Hypothalamus (tissue), 51 donors: ENCODE measurements around the gene ZFHX3.
A peak's percentile ranks its signal among the peaks of the same experiment; 100 is the strongest.
"Not testable (repeated sequence)": the region's sequence is repeated elsewhere in the genome, so short reads cannot be mapped to it uniquely, and the experiment has no call there.

Source experiments
- DNase-seq, 51 donors: peaks; one replicate each; lab custom pipeline; 2025; lab: John Stamatoyannopoulos, UW

Gene ZFHX3, protein sequence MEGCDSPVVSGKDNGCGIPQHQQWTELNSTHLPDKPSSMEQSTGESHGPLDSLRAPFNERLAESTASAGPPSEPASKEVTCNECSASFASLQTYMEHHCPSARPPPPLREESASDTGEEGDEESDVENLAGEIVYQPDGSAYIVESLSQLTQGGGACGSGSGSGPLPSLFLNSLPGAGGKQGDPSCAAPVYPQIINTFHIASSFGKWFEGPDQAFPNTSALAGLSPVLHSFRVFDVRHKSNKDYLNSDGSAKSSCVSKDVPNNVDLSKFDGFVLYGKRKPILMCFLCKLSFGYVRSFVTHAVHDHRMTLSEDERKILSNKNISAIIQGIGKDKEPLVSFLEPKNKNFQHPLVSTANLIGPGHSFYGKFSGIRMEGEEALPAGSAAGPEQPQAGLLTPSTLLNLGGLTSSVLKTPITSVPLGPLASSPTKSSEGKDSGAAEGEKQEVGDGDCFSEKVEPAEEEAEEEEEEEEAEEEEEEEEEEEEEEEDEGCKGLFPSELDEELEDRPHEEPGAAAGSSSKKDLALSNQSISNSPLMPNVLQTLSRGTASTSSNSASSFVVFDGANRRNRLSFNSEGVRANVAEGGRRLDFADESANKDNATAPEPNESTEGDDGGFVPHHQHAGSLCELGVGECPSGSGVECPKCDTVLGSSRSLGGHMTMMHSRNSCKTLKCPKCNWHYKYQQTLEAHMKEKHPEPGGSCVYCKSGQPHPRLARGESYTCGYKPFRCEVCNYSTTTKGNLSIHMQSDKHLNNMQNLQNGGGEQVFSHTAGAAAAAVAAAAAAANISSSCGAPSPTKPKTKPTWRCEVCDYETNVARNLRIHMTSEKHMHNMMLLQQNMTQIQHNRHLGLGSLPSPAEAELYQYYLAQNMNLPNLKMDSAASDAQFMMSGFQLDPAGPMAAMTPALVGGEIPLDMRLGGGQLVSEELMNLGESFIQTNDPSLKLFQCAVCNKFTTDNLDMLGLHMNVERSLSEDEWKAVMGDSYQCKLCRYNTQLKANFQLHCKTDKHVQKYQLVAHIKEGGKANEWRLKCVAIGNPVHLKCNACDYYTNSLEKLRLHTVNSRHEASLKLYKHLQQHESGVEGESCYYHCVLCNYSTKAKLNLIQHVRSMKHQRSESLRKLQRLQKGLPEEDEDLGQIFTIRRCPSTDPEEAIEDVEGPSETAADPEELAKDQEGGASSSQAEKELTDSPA (N-terminal part only)

GRCh38 chr16:73047536-73048291 lies at the start of gene ZFHX3:
Gene ZFHX3, minus strand, starts transcription at chr16:73048128. Its CDS starts 87,983 bp downstream, at chr16:72960145.
- peak in 30 of 51 donors; percentile 20 to 74 (median 49) for DNase-seq

- DNase-seq = no peak
Measured at GRCh38 chr16:73096510-73096909, 48.6 kb upstream of the ZFHX3 start.

DNA sequence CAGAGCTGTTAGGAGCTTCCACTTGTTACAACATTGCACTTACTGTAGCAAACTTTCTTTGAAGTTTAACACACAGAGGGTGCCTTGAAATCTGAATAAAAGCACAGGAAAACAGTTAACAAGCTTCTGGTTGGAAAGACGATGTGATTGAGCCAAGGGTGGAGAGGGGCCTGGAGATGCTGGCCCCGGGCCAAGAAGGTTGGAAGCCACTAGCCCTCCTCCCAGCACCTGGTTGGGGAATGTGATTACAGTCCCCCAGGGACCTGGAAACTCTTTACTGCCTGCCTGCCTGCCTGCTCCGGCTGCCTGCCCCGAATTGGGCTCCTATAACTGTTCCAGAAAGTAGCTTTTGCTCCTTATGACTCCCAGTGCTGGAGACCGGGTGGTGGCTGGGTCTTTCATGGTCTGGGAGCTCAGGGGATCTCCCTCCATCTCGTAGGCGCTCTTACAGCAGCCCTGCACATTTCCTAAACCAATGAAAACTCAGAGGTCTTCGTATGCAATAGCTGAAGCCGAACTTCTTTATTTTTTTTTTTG lies 48.0 kb upstream of the ZFHX3 start:
- no peak for DNase-seq

- DNase-seq = no peak
Measured at GRCh38 chr16:73095142-73095820, 47.4 kb upstream of the ZFHX3 start.

- no peak for DNase-seq
Measured at GRCh38 chr16:73094371-73094770, 46.4 kb upstream of the ZFHX3 start.

DNA sequence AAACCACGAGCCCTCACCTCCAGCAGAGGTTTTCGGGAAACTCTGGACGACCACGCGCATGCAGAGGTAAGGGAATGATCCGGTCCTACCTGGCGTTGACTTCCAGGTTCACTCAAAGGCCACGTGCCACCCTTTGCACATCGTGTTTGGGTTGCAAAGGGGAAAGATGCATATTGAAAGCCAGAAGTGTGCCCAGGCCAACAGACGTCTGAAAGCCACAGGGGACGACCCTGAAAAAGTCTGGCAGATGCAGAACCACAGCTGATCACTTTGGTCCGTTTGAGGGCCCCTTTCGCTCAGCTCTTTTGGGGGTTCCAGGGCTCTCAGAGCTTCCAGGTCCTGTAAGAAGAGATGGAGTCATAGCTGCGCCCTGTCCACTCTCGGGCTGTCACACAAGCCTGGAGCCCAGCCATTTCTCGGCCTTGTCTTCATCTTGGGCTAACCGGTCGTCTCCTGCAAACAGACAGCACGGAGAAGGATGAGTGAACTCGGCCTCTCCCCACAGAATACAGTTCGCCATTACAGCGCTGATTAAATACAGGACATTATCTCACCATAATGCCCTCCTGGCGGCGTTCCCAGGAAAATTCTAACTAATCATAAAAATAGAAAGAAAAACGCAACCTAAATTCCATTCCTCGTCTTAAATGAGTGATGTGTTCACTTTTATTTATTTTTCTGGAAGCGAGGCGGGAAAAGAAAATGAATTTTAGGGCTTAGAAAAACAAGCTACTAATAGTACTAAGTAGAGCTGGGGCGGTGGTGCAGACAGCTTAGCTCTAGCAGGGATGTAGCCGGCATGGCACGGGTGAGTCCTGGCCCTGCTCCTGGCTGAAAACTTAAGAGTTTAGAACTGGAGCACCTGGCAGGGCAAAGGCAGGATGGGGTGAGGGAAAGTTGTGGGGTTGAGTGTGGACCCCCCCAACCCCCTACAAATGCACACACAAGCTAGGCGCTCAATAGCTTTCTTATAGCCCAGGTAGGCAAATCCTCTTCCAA lies 45.5 kb upstream of the ZFHX3 start:
- DNase-seq = no peak

DNA sequence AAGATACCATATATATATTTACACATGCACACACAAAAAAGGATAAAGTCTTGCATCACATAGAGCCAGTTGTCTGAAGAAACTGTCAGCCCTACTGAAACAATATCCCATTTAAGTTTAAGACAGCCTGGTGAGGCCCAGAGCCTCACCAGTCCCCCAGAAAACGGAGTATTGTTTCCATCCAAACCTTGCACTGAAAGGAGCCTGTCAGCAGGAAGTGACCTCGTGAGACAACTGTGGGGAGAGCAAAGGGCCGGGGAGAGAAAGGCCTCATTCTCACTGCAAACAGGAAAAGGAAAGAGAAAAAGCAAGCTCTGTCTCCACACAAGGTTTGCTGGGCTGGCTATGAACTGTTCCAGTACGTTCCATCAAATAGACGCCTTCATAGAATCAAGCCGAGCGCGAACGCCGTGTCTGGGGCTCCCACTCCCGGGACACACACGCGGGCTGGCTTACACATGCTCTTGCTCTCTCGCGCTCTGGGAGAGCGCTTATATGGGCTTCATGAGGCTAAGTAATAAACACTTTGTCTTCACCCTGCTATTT lies 44.4 kb upstream of the ZFHX3 start:
- DNase-seq = peak in 36 of 51 donors; percentile 2 to 64 (median 30)

GRCh38 chr16:73091174-73091573 lies 43.2 kb upstream of the ZFHX3 start:
- no peak for DNase-seq

GRCh38 chr16:73089420-73089819 lies 41.5 kb upstream of the ZFHX3 start:
- no peak for DNase-seq

DNA sequence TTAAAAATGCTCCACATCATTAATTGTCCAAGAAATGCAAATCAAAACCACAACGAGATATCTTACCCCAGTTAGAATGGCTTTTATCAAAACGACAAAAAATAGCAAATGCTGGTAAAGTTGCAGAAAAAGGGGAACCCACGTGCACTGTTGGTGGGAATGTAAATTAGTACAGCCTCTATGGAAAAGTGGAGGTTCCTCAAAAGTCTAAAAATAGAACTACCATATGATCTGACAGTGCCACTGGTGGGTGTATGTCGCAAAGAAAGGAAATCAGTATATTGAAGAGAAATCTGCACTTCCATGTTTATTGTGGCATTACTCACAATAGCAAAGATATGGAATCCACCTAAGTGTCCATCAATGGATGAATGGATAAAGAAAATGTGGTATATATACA lies 38.2 kb upstream of the ZFHX3 start:
- no peak for DNase-seq

GRCh38 chr16:73083271-73083670 lies 35.3 kb upstream of the ZFHX3 start:
- DNase-seq = no peak

DNA sequence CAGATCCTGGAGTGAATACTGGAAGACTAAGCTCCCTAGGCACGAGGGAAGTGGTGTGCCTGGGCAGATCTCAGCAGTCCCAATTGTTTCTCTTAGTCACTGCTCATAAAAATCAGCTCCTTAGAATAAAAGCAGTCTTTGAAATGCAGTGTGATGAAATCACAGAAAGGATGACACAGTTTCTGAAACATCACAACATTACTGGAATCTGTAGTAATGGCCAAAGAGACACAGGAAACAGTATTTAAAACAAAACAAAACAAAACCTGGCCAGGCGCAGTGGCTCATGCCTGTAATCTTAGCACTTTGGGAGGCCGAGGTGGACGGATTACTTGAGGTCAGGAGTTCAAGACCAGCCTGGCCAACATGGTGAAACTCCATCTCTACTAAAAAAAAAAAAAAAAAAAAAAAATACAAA lies 34.7 kb upstream of the ZFHX3 start:
- not testable (repeated sequence) for DNase-seq

- DNase-seq = no peak
Measured at GRCh38 chr16:73080931-73081330, 33.0 kb upstream of the ZFHX3 start.

GRCh38 chr16:73076324-73076810 lies 28.4 kb upstream of the ZFHX3 start:
- no peak for DNase-seq

DNA sequence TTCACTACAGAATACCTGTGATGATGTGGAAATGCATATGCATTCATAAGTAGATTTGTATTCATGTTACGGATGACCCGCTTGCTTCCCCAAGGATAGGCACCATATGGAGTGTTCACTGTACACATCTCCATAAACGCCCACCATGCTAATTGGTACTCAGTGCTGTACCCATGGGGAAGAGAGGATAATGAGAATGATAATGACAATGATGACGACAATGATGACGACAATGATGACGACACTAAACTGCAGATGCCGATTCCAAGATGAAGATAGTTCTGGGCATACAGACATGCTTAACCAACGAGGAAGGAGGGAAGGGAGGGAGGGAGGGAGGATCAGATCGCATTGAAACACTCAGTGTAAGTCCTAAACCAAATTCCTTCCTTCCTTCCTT lies 26.5 kb upstream of the ZFHX3 start:
- no peak for DNase-seq

- not testable (repeated sequence) for DNase-seq
Measured at GRCh38 chr16:73072051-73072450, 24.1 kb upstream of the ZFHX3 start.

- peak in 10 of 51 donors; percentile 15 to 51 (median 32) for DNase-seq
Measured at GRCh38 chr16:73071131-73071940, 23.4 kb upstream of the ZFHX3 start.
